ENCODE results near the gene OR5AU1.
"Not testable (repeated sequence)": the region's sequence is repeated elsewhere in the genome, so short reads cannot be mapped to it uniquely, and the experiment has no call there.

Gene OR5AU1

GRCh38 chr14:21192447-21192822 is 36.6 kb upstream of the OR5AU1 start:
- no peak overlapping the region for H3K27ac Mint-ChIP-seq
- H3K4me3 Mint-ChIP-seq: peak overlapping the region; percentile 70
- no peaks in the 10 kb centered on the region for H3K9me3 Mint-ChIP-seq
- no peaks in the 10 kb centered on the region for H3K36me3 Mint-ChIP-seq (ENCODE audit: low read depth)
- peaks cover 10% of the 10 kb centered on the region for H3K4me1 Mint-ChIP-seq (ENCODE audit: low read depth)
- no peaks in the 10 kb centered on the region for H3K27me3 Mint-ChIP-seq

DNA sequence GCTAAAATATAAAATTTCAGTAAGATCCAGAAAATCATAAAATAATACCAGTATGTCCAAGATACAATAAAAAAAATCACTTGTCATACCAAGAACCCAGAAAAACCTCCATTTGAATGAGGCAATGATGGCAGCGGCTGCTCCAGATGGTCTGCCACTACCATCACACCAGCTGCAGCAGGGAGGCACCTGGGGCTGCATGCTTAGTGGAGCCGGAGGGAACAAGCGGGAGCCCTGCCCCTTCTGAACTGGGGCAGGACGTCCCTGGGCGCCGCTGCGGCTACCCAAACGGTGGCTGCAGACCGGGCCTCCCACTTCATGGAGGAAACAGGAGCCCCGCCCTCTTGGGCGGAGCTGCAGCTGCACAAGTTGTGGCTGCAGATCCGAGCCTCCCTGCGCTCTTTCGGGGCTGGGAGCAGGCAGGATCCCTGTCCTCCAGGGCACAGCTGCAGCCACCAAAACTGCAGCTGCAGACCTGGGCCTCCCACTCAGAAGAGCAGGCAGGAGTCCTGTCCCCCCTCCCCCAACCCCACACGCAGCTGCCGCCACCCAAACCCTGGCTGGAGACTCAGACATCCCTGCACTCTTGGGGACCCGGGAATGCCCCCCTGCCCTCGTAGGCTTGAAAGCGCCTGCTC is 36.1 kb upstream of the OR5AU1 start:
- Mint-ChIP-seq H3K27me3 (no peaks in the 10 kb centered on the region), H3K4me1 (ENCODE audit: low read depth) (peaks cover 10% of the 10 kb centered on the region), H3K36me3 (ENCODE audit: low read depth) (no peaks in the 10 kb centered on the region), H3K9me3 (no peaks in the 10 kb centered on the region), H3K4me3 (peak overlapping the region; percentile 70), H3K27ac (no peak overlapping the region)

DNA sequence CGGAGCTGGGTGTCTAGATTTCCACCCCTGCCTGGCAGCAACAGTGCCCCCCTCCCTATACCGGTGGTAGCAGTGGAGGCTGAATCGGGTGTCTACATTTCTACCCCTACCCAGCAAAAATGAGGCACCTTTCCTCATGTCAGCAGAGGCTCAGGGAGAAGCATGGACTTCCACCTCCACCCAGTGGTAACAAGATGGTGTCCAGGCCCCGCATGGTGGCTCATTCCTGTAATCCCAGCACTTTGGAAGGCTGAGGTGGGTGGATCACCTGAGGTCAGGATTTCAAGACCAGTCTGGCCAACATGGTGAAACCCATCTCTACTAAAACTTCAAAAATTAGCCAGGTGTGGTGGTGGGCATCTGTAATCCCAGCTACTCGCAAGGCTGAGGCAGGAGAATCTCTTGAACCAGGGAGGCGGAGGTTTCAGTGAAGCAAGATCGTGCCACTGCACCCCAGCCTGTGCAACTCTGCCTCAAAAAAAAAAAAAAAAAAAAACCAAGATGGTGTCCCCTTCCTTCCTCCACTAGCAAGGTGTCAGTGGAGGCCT is 35.5 kb upstream of the OR5AU1 start:
- Mint-ChIP-seq H3K27me3 (no peaks in the 10 kb centered on the region), H3K27ac (no peak overlapping the region), H3K4me1 (ENCODE audit: low read depth) (peaks cover 10% of the 10 kb centered on the region), H3K4me3 (peak overlapping the region; percentile 70), H3K36me3 (ENCODE audit: low read depth) (no peaks in the 10 kb centered on the region), H3K9me3 (no peaks in the 10 kb centered on the region)

DNA sequence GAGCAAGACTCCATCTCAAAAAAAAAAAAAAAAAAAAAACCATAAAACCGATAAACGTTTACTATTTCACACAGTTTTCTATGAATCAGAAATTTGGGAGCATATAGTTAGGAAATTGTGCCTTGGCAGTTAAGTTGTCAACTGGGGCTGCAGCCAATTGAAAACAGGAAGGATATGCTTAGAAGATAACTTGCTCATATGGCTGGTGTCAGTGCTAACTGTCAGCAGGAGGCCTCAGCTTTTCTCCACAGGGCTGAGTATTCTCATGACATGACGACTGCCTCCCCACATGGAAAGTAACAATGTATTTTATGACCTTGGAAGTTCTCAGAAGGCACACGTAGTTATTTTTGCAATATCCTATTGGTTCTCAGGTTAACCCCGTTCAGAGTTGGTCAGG is 29.6 kb upstream of the OR5AU1 start:
- H3K27ac Mint-ChIP-seq: no peak overlapping the region
- no peak overlapping the region for H3K4me3 Mint-ChIP-seq
- peaks cover 4% of the 10 kb centered on the region for H3K9me3 Mint-ChIP-seq
- H3K4me1 Mint-ChIP-seq (ENCODE audit: low read depth): no peaks in the 10 kb centered on the region
- H3K36me3 Mint-ChIP-seq (ENCODE audit: low read depth): no peaks in the 10 kb centered on the region
- peaks cover 5% of the 10 kb centered on the region for H3K27me3 Mint-ChIP-seq

DNA sequence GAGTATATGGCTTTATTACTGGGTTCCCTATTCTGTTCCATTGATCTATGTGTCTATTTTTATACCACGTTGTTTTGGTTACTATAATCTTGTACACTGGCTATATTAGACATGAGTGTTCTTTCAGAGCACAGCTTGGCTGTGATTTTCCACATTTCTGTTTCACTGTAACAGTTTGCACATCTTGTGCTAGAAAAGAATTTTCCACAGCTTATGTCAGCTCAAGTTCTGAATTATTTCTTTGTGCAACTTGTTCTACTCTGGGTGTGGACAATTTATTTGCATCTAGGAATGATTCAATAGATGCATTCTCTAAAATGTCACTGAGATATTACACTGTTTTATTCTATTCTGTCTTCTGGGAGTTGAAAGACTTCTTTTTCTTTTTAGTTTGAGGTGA is 28.4 kb upstream of the OR5AU1 start:
- Mint-ChIP-seq H3K36me3 (ENCODE audit: low read depth) (no peaks in the 10 kb centered on the region), H3K4me1 (ENCODE audit: low read depth) (no peaks in the 10 kb centered on the region), H3K4me3 (no peak overlapping the region), H3K27ac (no peak overlapping the region), H3K27me3 (peaks cover 5% of the 10 kb centered on the region), H3K9me3 (peaks cover 4% of the 10 kb centered on the region)

DNA sequence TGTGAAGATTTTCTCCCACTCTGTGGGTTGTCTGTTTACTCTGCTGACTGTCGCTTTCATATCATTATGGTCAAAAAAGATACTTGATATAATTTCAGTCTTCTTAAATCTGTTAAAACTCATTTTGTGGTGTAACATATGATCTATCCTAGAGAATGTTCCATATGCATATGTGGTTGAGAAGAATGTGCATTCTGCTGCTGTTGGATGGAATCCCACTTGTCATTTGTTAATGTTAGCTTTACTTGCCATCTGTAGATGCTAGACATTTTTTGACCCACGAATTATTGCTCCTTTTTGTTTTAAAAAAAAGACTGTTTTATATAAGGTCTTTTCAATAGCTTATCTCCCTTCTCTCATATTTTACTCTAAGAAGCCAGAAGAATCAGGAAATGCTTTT is 26.3 kb upstream of the OR5AU1 start:
- no peaks in the 10 kb centered on the region for H3K36me3 Mint-ChIP-seq (ENCODE audit: low read depth)
- H3K27ac Mint-ChIP-seq: no peak overlapping the region
- H3K9me3 Mint-ChIP-seq: peaks cover 4% of the 10 kb centered on the region
- peaks cover 11% of the 10 kb centered on the region for H3K27me3 Mint-ChIP-seq
- H3K4me1 Mint-ChIP-seq (ENCODE audit: low read depth): no peaks in the 10 kb centered on the region
- no peak overlapping the region for H3K4me3 Mint-ChIP-seq

DNA sequence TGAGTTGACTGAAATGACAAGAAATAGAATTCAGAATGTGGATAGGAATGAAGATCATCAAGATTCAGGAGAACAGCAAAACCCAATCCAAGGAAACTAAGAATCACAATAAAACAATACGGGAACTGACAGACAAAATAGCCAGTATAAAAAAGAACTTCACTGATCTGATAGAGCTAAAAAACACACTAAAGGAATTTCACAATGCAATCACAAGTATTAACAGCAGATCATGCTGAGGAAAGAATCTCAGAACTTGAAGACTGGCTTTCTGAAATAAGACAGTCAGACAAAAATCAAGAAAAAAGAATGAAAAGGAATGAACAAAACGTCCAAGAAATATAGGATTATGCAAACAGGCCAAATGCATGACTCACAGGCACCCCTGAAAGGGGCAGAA is 15.3 kb upstream of the OR5AU1 start:
- H3K27ac Mint-ChIP-seq: no peak overlapping the region
- H3K27me3 Mint-ChIP-seq: peaks cover 16% of the 10 kb centered on the region
- H3K4me1 Mint-ChIP-seq (ENCODE audit: low read depth): no peaks in the 10 kb centered on the region
- H3K4me3 Mint-ChIP-seq: no peak overlapping the region
- H3K36me3 Mint-ChIP-seq (ENCODE audit: low read depth): no peaks in the 10 kb centered on the region
- no peaks in the 10 kb centered on the region for H3K9me3 Mint-ChIP-seq

DNA sequence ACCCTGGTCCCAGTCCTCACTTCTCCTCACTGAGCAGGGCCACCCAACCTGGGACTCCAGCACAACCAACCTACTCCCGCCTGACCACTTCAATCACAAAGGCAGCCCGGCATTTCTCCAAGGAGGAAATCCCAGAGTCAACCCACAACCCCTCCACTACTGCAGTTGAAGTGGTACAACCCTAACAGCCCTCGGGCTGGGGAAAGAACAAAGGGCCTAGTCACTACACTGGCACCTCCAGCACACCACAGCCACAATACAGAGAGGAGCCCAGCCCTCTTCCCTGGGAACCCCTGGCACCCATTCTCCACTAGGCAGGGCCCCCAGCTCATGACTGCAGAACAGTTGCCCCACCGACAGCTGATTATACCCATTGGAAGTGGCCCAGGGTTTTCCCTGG is 13.7 kb upstream of the OR5AU1 start:
- Mint-ChIP-seq H3K9me3 (no peaks in the 10 kb centered on the region), H3K4me1 (ENCODE audit: low read depth) (no peaks in the 10 kb centered on the region), H3K4me3 (no peak overlapping the region), H3K36me3 (ENCODE audit: low read depth) (no peaks in the 10 kb centered on the region), H3K27ac (no peak overlapping the region), H3K27me3 (peaks cover 16% of the 10 kb centered on the region)

DNA sequence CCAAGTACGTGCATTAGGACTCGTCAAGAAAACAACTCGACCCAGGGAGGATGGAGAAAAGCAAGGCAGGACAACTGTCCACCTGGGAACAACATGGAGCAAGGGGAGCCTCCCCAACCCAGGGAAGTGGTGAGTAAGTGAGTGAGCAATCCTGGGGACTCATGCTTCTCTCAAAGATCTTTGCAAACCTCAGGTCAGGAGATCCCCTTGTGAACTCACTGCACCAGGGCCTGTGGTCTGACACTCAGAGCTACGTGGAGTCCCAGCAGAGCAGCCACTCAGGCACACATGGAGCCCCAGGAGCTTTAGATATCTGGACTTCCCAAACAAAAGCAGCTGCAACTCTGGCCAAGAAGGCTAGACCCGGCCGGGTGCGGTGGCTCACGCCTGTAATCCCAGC is 12.2 kb upstream of the OR5AU1 start:
- Mint-ChIP-seq H3K4me1 (ENCODE audit: low read depth) (no peaks in the 10 kb centered on the region), H3K27me3 (peaks cover 15% of the 10 kb centered on the region), H3K36me3 (ENCODE audit: low read depth) (no peaks in the 10 kb centered on the region), H3K9me3 (no peaks in the 10 kb centered on the region), H3K4me3 (no peak overlapping the region), H3K27ac (no peak overlapping the region)

DNA sequence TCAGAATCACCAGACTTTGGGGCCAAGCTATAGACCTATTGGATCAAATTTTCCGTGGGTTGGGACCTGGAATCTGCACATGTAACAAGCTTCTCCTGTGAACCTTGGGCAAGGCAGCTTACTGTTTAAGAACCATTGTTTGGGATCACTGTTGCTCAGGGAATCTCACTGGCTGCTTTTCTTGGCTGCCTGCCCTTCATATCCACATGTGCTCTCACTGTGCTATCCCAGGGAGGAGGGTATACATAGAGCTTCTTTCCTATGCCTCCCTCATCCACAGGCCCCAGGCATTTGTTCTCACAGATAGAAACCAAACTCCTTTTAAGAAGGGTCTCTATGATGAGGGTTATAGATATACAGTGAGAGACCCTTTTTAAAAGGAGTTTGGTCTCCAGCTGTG is 9.8 kb upstream of the OR5AU1 start:
- H3K4me3 Mint-ChIP-seq; H3K4me1 Mint-ChIP-seq (ENCODE audit: low read depth); H3K36me3 Mint-ChIP-seq (ENCODE audit: low read depth); H3K9me3 Mint-ChIP-seq; H3K27ac Mint-ChIP-seq: not testable (repeated sequence)
- H3K27me3 Mint-ChIP-seq: peaks cover 19% of the 10 kb centered on the region

- H3K4me1 Mint-ChIP-seq (ENCODE audit: low read depth); H3K9me3 Mint-ChIP-seq; H3K4me3 Mint-ChIP-seq; H3K36me3 Mint-ChIP-seq (ENCODE audit: low read depth); H3K27ac Mint-ChIP-seq: not testable (repeated sequence)
- peaks cover 19% of the 10 kb centered on the region for H3K27me3 Mint-ChIP-seq
These were observed 9.2 kb upstream of the OR5AU1 start for GRCh38 chr14:21165002-21165605.

- no peak overlapping the region for H3K4me3 Mint-ChIP-seq
- no peaks in the 10 kb centered on the region for H3K9me3 Mint-ChIP-seq
- H3K27me3 Mint-ChIP-seq: peaks cover 19% of the 10 kb centered on the region
- no peak overlapping the region for H3K27ac Mint-ChIP-seq
- H3K36me3 Mint-ChIP-seq (ENCODE audit: low read depth): no peaks in the 10 kb centered on the region
- no peaks in the 10 kb centered on the region for H3K4me1 Mint-ChIP-seq (ENCODE audit: low read depth)
These were observed 8.0 kb upstream of the OR5AU1 start for GRCh38 chr14:21163871-21164291.

DNA sequence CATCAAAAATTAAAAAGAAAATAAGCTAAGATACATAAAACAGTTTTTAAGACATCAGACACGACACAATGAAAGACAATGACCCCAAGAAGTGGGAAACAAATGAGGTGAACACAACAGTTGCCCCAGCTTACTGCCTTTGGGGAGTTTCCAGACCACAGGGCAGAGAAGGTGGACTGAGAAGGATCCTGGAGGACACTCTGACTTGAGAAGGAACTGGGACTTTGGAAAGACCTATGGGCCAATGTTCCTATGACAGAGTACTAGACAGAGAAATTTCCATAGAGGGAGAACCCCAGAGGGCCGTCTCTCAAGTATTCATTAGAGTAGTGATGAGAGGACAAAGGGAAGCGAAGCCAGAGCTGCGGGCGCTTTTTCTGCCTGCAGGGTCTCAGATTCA is 6.2 kb upstream of the OR5AU1 start:
- Mint-ChIP-seq H3K4me3 (no peak overlapping the region), H3K27ac (no peak overlapping the region), H3K27me3 (peaks cover 24% of the 10 kb centered on the region), H3K36me3 (ENCODE audit: low read depth) (no peaks in the 10 kb centered on the region), H3K4me1 (ENCODE audit: low read depth) (no peaks in the 10 kb centered on the region), H3K9me3 (no peaks in the 10 kb centered on the region)

- no peaks in the 10 kb centered on the region for H3K9me3 Mint-ChIP-seq
- H3K36me3 Mint-ChIP-seq (ENCODE audit: low read depth): no peaks in the 10 kb centered on the region
- no peak overlapping the region for H3K4me3 Mint-ChIP-seq
- no peak overlapping the region for H3K27ac Mint-ChIP-seq
- peaks cover 26% of the 10 kb centered on the region for H3K27me3 Mint-ChIP-seq
- no peaks in the 10 kb centered on the region for H3K4me1 Mint-ChIP-seq (ENCODE audit: low read depth)
These were observed 4.3 kb upstream of the OR5AU1 start for GRCh38 chr14:21160061-21160610.

DNA sequence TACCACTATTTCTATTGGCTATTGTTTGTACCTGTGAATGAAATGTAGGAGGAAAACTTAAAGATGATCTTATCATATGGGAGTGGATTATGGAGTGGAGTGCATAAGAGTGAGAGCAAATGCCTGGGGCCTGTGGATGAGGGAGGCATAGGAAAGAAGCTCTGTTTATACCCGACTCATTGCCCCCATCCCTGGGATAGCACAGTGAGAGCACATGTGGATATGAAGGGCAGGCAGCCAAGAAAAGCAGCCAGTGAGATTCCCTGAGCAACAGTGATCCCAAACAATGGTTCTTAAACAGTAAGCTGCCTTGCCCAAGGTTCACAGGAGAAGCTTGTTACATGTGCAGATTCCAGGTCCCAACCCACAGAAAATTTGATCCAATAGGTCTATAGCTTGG is 2.3 kb upstream of the OR5AU1 start:
- H3K27ac Mint-ChIP-seq; H3K36me3 Mint-ChIP-seq (ENCODE audit: low read depth); H3K4me3 Mint-ChIP-seq; H3K4me1 Mint-ChIP-seq (ENCODE audit: low read depth); H3K9me3 Mint-ChIP-seq: not testable (repeated sequence)
- H3K27me3 Mint-ChIP-seq: peaks cover 26% of the 10 kb centered on the region

Data from stimulated activated naive CD8-positive, alpha-beta T cell treated with anti-CD3 and anti-CD28 coated beads, Interleukin-15, Interleukin-2, amounts not matched to agents 100 ng/mL and 50 ng/mL, for 24 hours (primary cell).